ENCODE data around the gene NSUN2.

The NSUN2 gene

GRCh38 chr5:6644794-6645241, 12.0 kb upstream of the NSUN2 start:
- no peak for DNase-seq (ENCODE audit: low read depth in 2 of 3, low spot score in 2 of 3)

- no peak for DNase-seq (ENCODE audit: low read depth in 2 of 3, low spot score in 2 of 3)
These were observed 9.8 kb upstream of the NSUN2 start for GRCh38 chr5:6642655-6643054.

- DNase-seq (ENCODE audit: low read depth in 2 of 3, low spot score in 2 of 3) = no peak
These were observed 5.4 kb upstream of the NSUN2 start for GRCh38 chr5:6638236-6638635.

- DNase-seq (ENCODE audit: low read depth in 2 of 3, low spot score in 2 of 3) = no peak
These were observed 4.7 kb upstream of the NSUN2 start for GRCh38 chr5:6637590-6637989.

GRCh38 chr5:6637022-6637421, 4.2 kb upstream of the NSUN2 start:
- no peak for DNase-seq (ENCODE audit: low read depth in 2 of 3, low spot score in 2 of 3)

GRCh38 chr5:6636293-6636692, 3.4 kb upstream of the NSUN2 start:
- DNase-seq (ENCODE audit: low read depth in 2 of 3, low spot score in 2 of 3) = no peak

- DNase-seq (ENCODE audit: low read depth in 2 of 3, low spot score in 2 of 3) = no peak
These were observed 2.1 kb upstream of the NSUN2 start for GRCh38 chr5:6634788-6635430.

- no peak for DNase-seq (ENCODE audit: low read depth in 2 of 3, low spot score in 2 of 3)
These were observed 1.5 kb upstream of the NSUN2 start for GRCh38 chr5:6634306-6634705.

GRCh38 chr5:6633469-6634245, 813 bp upstream of the NSUN2 start:
- DNase-seq (ENCODE audit: low read depth in 2 of 3, low spot score in 2 of 3) = no peak

GRCh38 chr5:6632324-6632887, 438 bp downstream of the NSUN2 start:
- DNase-seq (ENCODE audit: low read depth in 2 of 3, low spot score in 2 of 3) = no peak

- DNase-seq (ENCODE audit: low read depth in 2 of 3, low spot score in 2 of 3) = no peak
These were observed 1.4 kb downstream of the NSUN2 start for GRCh38 chr5:6631441-6631840.

- no peak for DNase-seq (ENCODE audit: low read depth in 2 of 3, low spot score in 2 of 3)
These were observed 6.3 kb downstream of the NSUN2 start for GRCh38 chr5:6626508-6626907.

GRCh38 chr5:6623941-6624340, 8.9 kb downstream of the NSUN2 start:
- no peak for DNase-seq (ENCODE audit: low read depth in 2 of 3, low spot score in 2 of 3)

- no peak for DNase-seq (ENCODE audit: low read depth in 2 of 3, low spot score in 2 of 3)
These were observed 9.6 kb downstream of the NSUN2 start for GRCh38 chr5:6623228-6623627.

GRCh38 chr5:6616632-6617031, 16.2 kb downstream of the NSUN2 start:
- DNase-seq (ENCODE audit: low read depth in 2 of 3, low spot score in 2 of 3) = no peak

GRCh38 chr5:6615034-6615815, 17.6 kb downstream of the NSUN2 start:
- DNase-seq (ENCODE audit: low read depth in 2 of 3, low spot score in 2 of 3) = no peak

- no peak for DNase-seq (ENCODE audit: low read depth in 2 of 3, low spot score in 2 of 3)
These were observed 21.2 kb downstream of the NSUN2 start for GRCh38 chr5:6611334-6612256.

- no peak for DNase-seq (ENCODE audit: low read depth in 2 of 3, low spot score in 2 of 3)
These were observed 24.8 kb downstream of the NSUN2 start for GRCh38 chr5:6608016-6608415.

GRCh38 chr5:6607559-6607936, 25.3 kb downstream of the NSUN2 start:
- DNase-seq (ENCODE audit: low read depth in 2 of 3, low spot score in 2 of 3) = no peak

GRCh38 chr5:6606884-6607558, 25.8 kb downstream of the NSUN2 start:
- no peak for DNase-seq (ENCODE audit: low read depth in 2 of 3, low spot score in 2 of 3)

Data from activated CD8-positive, alpha-beta memory T cell treated with anti-CD3 and anti-CD28 coated beads for 48 hours (primary cell).